SK-N-SH (cell line): Measurements from ENCODE around the gene TLR3. TPM values are rescaled to one million over a fixed set of nuclear protein-coding genes. Genes with fewer than 3 reads are reported as not detected.
A peak's percentile ranks its signal among the peaks of the same experiment; 100 is the strongest.

Source experiments
- CTCF ChIA-PET: fragments of 300-600, 350-600 bp; formaldehyde crosslinking; extraction: SDS; loops from one replicate; lab custom pipeline; 2021; lab: Yijun Ruan, JAX
- POLR2A ChIA-PET: fragments of 350-600 bp; sonication (Branson Sonifier 250); formaldehyde crosslinking; extraction: SDS; loops from one replicate; lab custom pipeline; 2020; ENCODE audit warnings: antibody characterized with exemption, inconsistent platforms; lab: Yijun Ruan, JAX
- DNase-seq: peaks from one replicate; pipeline ENCODE4 v3.0.0; 2012
- H2AFZ ChIP-seq: fragments of 200-600 bp; sonication (generic); 2 replicates; pipeline ENCODE4 v1.8.1; 2016; ENCODE audit warnings: antibody characterized with exemption, mild to moderate bottlenecking, low read depth
- H3F3A ChIP-seq: fragments of 200-600 bp; sonication (generic); replicated peaks from 2 replicates; pipeline ENCODE3; 2016; ENCODE audit warnings: antibody characterized with exemption, mild to moderate bottlenecking; ENCODE audit not compliant: insufficient read depth
- H3K27ac ChIP-seq, 2 experiments: fragments of 200-500 bp in 1 of 2; fragments of 200-600 bp in 1 of 2; sonication (Bioruptor generic) in 1 of 2; sonication (generic), shearing (Covaris generic) in 1 of 2; 2 replicates each; pipeline versions ENCODE4 v1.5.1 to v1.6.1; 2014 to 2016; ENCODE audit warnings: low read depth in 2 of 2, inconsistent platforms in 1 of 2, low read length in 1 of 2, mild to moderate bottlenecking in 1 of 2, mixed read lengths in 1 of 2
- H3K27me3 ChIP-seq: fragments of 200-600 bp; sonication (generic), shearing (Covaris generic); 2 replicates; pipeline ENCODE4 v1.6.1; 2016; ENCODE audit warnings: mixed run types; ENCODE audit not compliant: insufficient read depth
- H3K36me3 ChIP-seq, 2 experiments: fragments of 200-500 bp in 1 of 2; fragments of 200-600 bp in 1 of 2; sonication (Bioruptor generic) in 1 of 2; sonication (generic) in 1 of 2; replicated peaks in 1 of 2; 2 replicates each; pipeline versions ENCODE3 to v1.5.1; 2014 to 2016; ENCODE audit warnings: low read length in 1 of 2, mild to moderate bottlenecking in 1 of 2; ENCODE audit not compliant: insufficient read depth in 2 of 2, control insufficient read depth in 1 of 2
- H3K4me1 ChIP-seq, 2 experiments: fragments of 200-500 bp in 1 of 2; fragments of 200-600 bp in 1 of 2; sonication (Bioruptor generic) in 1 of 2; sonication (generic), shearing (Covaris generic) in 1 of 2; 2 replicates each; pipeline versions ENCODE4 v1.5.1 to v1.6.1; 2014 to 2016; ENCODE audit warnings: low read depth in 1 of 2, low read length in 1 of 2, mixed run types in 1 of 2; ENCODE audit not compliant: insufficient read depth in 2 of 2, control insufficient read depth in 1 of 2
- H3K4me2 ChIP-seq: fragments of 200-600 bp; sonication (generic), shearing (Covaris generic); 2 replicates; pipeline ENCODE4 v1.6.1; 2017; ENCODE audit warnings: mixed run types
- H3K4me3 ChIP-seq, 2 experiments: fragments of 200-500 bp in 1 of 2; fragments of 200-600 bp in 1 of 2; sonication (Bioruptor generic) in 1 of 2; sonication (generic), shearing (Covaris generic) in 1 of 2; 2 replicates each; pipeline versions ENCODE4 v1.5.1 to v1.8.1; 2014 to 2016; ENCODE audit warnings: low read depth in 2 of 2, inconsistent platforms in 1 of 2, low read length in 1 of 2, mild to moderate bottlenecking in 1 of 2, mixed read lengths in 1 of 2, moderate library complexity in 1 of 2
- H3K79me2 ChIP-seq: fragments of 200-600 bp; sonication (generic); 2 replicates; pipeline ENCODE4 v1.8.1; 2017; ENCODE audit warnings: mild to moderate bottlenecking; ENCODE audit not compliant: insufficient read depth
- H3K9ac ChIP-seq: fragments of 200-600 bp; sonication (generic); 2 replicates; pipeline ENCODE4 v1.6.1; 2017; ENCODE audit warnings: mixed run types
- H3K9me2 ChIP-seq: fragments of 200-600 bp; sonication (generic); 2 replicates; pipeline ENCODE4 v1.6.1; 2017; ENCODE audit warnings: mixed run types
- H3K9me3 ChIP-seq: fragments of 200-600 bp; sonication (generic); 2 replicates; pipeline ENCODE4 v1.6.1; 2017; ENCODE audit warnings: mixed run types, mild to moderate bottlenecking, moderate library complexity
- H4K20me1 ChIP-seq: fragments of 200-600 bp; sonication (generic); 2 replicates; pipeline ENCODE4 v1.6.1; 2017; ENCODE audit warnings: mild to moderate bottlenecking, mixed run types; ENCODE audit not compliant: insufficient read depth
- CTCF ChIP-seq: fragments of 200-600 bp; sonication (generic); IDR thresholded peaks from 2 replicates; pipeline ENCODE4 v1.6.1; 2017; ENCODE audit warnings: antibody characterized with exemption, mild to moderate bottlenecking, moderate library complexity
- ELF1 ChIP-seq: IDR thresholded peaks from 2 replicates; pipeline ENCODE4 v1.4.0; 2012
- FOSL2 ChIP-seq: IDR thresholded peaks from 2 replicates; pipeline ENCODE4 v1.4.0; 2012; ENCODE audit warnings: low read depth, mild to moderate bottlenecking, moderate library complexity, borderline replicate concordance
- MEF2A ChIP-seq: IDR thresholded peaks from 2 replicates; pipeline ENCODE4 v1.4.0; 2012; ENCODE audit warnings: low read depth, borderline replicate concordance
- MXI1 ChIP-seq: IDR thresholded peaks from 2 replicates; pipeline ENCODE4 v1.6.1; 2012; ENCODE audit warnings: mild to moderate bottlenecking, low read depth, low read length, improper control_type of control experiment
- NRF1 ChIP-seq: IDR thresholded peaks from 2 replicates; pipeline ENCODE4 v1.6.1; 2012; ENCODE audit warnings: low read depth, mild to moderate bottlenecking, low read length
- POLR2AphosphoS5 ChIP-seq: IDR thresholded peaks from 2 replicates; pipeline ENCODE4 v1.6.1; 2012; ENCODE audit warnings: low read depth, low read length
- RAD21 ChIP-seq: IDR thresholded peaks from 2 replicates; pipeline ENCODE4 v1.6.1; 2012; ENCODE audit warnings: mild to moderate bottlenecking, low read length
- RXRA ChIP-seq: IDR thresholded peaks from 2 replicates; pipeline ENCODE4 v1.4.0; 2012; ENCODE audit warnings: low read depth, mild to moderate bottlenecking, borderline replicate concordance
- SIN3A ChIP-seq: IDR thresholded peaks from 2 replicates; pipeline ENCODE4 v1.6.1; 2012; ENCODE audit warnings: low read depth, mild to moderate bottlenecking, low read length, moderate library complexity, borderline replicate concordance
- SMC3 ChIP-seq: IDR thresholded peaks from 2 replicates; pipeline ENCODE4 v1.6.1; 2012; ENCODE audit warnings: low read depth, low read length, improper control_type of control experiment
- WGBS: methylation state at CpG from one replicate; pipeline ENCODE4 v1.1.6; 2017; ENCODE audit warnings: low lambda C conversion rate; 5-methylcytosine and 5-hydroxymethylcytosine counted together
- polyA plus RNA-seq, 3 experiments: library from polyadenylated mRNA; depleted of rRNA; stranded (reverse); fragments of >200 nt; gene quantifications; 2 replicates each; pipeline ENCODE4 v1.2.3, GENCODE V29; 2012
- TF ChIP-seq, protein P1 (sequence below): fragments of 150-350 bp; IDR thresholded peaks from 2 replicates; pipeline ENCODE4 v1.6.1; 2016; ENCODE audit warnings: mild to moderate bottlenecking, low read depth, low read length
- TF ChIP-seq, protein P2 (sequence below): IDR thresholded peaks from 2 replicates; pipeline ENCODE4; 2012
- TF ChIP-seq, protein P3 (sequence below): IDR thresholded peaks from 2 replicates; pipeline ENCODE4 v1.4.0; 2012; ENCODE audit warnings: low read depth
- TF ChIP-seq, protein P4 (sequence below): IDR thresholded peaks from 2 replicates; pipeline ENCODE4 v1.6.1; 2012; ENCODE audit warnings: mild to moderate bottlenecking, low read depth, low read length, moderate library complexity

TLR3 gene
- polyA plus RNA-seq, 1 of the 3 experiments (the other 2 are of a cell fraction): 0.51 TPM

GRCh38 chr4:186067757-186068385 is 1.1 kb upstream of the TLR3 start:
- Histone ChIP-seq H3K9ac (no peak overlapping the region), H3K4me2 (peak overlapping the region; percentile 68; the same call in 1 of the 2 replicates), H3K79me2 (no peaks in the 10 kb centered on the region), H3K9me3 (no peaks in the 10 kb centered on the region), H3K9me2 (no peaks in the 10 kb centered on the region), H3K36me3 (no peaks in the 10 kb centered on the region), H3K27ac (no peak overlapping the region), H3K4me1 (peaks cover 2 to 6% of the 10 kb centered on the region in 2 experiments; a peak in 2 of 4 replicates), H2AFZ (no peak overlapping the region), H4K20me1 (no peaks in the 10 kb centered on the region), H3F3A (no peaks in the 10 kb centered on the region), H3K27me3 (no peaks in the 10 kb centered on the region), H3K4me3 (no peak overlapping the region; a peak in 1 of 4 replicates)
- ChIA-PET POLR2A (no interaction called here), CTCF (interaction anchor here (1.0 to 4.8 kb wide), 7 partner anchors 11 to 519 kb away, joined by 3 to 28 read pairs (median 4); no protein-coding TSS in a partner anchor)
- 56% methylated on average over 8 of the region's 9 CpGs for WGBS
- peak; percentile 31 for DNase-seq
- TF ChIP-seq SMC3 (peak; percentile 36; the same call in 1 of the 2 replicates), CTCF (peak; percentile 28; the same call in 1 of the 2 replicates), RAD21 (peak; percentile 63), SIN3A (no peak)

DNA sequence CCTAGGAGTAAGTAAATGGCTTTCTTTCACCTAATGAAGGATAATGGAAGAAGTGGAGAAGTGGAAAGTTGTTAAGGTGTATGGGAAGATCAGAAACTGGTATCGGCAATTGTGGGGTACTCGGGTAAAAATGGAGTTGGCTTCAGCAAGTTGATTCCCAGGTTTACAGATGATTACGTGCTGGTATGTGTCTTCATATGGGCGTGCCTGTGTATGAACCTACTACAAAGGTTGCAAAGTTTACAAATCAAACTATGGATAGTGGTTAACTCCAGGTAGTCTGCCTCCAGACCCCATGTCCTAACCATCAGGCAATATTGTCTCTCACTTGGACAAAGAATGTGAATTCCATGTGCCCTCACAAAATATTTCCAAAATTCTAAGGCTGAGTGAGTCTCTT is 773 bp downstream of the TLR3 start:
- no peaks in the 10 kb centered on the region for H3K9me3 ChIP-seq
- H3K9ac ChIP-seq: no peak overlapping the region
- no peaks in the 10 kb centered on the region for H3F3A ChIP-seq
- WGBS: 95% methylated on average over 4 of the region's 4 CpGs
- no peaks in the 10 kb centered on the region for H3K9me2 ChIP-seq
- ChIA-PET POLR2A (no interaction called here), CTCF (interaction anchor here (4.8 kb wide), 1 partner anchor 67 kb away, joined by 28 read pairs; no protein-coding TSS in a partner anchor)
- DNase-seq: no peak
- no peaks in the 10 kb centered on the region for H3K79me2 ChIP-seq
- H3K27me3 ChIP-seq: no peaks in the 10 kb centered on the region
- peaks cover 2 to 6% of the 10 kb centered on the region in 2 experiments; a peak in 2 of 4 replicates for H3K4me1 ChIP-seq
- H3K4me3 ChIP-seq: no peak overlapping the region
- 0 out of 2 replicates have a peak overlapping the region, but pooled peaks have one; percentile 90 for H2AFZ ChIP-seq
- H3K36me3 ChIP-seq: no peaks in the 10 kb centered on the region
- no peaks in the 10 kb centered on the region for H4K20me1 ChIP-seq
- H3K4me2 ChIP-seq: peak overlapping the region; percentile 68; the same call in 1 of the 2 replicates
- no peak overlapping the region for H3K27ac ChIP-seq
- TF ChIP-seq, protein P1, sequence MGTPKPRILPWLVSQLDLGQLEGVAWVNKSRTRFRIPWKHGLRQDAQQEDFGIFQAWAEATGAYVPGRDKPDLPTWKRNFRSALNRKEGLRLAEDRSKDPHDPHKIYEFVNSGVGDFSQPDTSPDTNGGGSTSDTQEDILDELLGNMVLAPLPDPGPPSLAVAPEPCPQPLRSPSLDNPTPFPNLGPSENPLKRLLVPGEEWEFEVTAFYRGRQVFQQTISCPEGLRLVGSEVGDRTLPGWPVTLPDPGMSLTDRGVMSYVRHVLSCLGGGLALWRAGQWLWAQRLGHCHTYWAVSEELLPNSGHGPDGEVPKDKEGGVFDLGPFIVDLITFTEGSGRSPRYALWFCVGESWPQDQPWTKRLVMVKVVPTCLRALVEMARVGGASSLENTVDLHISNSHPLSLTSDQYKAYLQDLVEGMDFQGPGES: no peak
- TF ChIP-seq, protein P2, sequence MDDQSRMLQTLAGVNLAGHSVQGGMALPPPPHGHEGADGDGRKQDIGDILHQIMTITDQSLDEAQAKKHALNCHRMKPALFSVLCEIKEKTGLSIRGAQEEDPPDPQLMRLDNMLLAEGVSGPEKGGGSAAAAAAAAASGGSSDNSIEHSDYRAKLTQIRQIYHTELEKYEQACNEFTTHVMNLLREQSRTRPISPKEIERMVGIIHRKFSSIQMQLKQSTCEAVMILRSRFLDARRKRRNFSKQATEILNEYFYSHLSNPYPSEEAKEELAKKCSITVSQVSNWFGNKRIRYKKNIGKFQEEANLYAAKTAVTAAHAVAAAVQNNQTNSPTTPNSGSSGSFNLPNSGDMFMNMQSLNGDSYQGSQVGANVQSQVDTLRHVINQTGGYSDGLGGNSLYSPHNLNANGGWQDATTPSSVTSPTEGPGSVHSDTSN: no peak
- TF ChIP-seq NRF1 (no peak), ELF1 (no peak), FOSL2 (no peak), MEF2A (no peak), MXI1 (no peak), RXRA (no peak), SMC3 (no peak), POLR2AphosphoS5 (no peak)
- TF ChIP-seq, protein P3, sequence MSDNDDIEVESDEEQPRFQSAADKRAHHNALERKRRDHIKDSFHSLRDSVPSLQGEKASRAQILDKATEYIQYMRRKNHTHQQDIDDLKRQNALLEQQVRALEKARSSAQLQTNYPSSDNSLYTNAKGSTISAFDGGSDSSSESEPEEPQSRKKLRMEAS: no peak
- TF ChIP-seq, protein P4, sequence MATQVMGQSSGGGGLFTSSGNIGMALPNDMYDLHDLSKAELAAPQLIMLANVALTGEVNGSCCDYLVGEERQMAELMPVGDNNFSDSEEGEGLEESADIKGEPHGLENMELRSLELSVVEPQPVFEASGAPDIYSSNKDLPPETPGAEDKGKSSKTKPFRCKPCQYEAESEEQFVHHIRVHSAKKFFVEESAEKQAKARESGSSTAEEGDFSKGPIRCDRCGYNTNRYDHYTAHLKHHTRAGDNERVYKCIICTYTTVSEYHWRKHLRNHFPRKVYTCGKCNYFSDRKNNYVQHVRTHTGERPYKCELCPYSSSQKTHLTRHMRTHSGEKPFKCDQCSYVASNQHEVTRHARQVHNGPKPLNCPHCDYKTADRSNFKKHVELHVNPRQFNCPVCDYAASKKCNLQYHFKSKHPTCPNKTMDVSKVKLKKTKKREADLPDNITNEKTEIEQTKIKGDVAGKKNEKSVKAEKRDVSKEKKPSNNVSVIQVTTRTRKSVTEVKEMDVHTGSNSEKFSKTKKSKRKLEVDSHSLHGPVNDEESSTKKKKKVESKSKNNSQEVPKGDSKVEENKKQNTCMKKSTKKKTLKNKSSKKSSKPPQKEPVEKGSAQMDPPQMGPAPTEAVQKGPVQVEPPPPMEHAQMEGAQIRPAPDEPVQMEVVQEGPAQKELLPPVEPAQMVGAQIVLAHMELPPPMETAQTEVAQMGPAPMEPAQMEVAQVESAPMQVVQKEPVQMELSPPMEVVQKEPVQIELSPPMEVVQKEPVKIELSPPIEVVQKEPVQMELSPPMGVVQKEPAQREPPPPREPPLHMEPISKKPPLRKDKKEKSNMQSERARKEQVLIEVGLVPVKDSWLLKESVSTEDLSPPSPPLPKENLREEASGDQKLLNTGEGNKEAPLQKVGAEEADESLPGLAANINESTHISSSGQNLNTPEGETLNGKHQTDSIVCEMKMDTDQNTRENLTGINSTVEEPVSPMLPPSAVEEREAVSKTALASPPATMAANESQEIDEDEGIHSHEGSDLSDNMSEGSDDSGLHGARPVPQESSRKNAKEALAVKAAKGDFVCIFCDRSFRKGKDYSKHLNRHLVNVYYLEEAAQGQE: no peak
